WI38 (cell line): Measurements from ENCODE around the gene MAPK11.

Experiments used
- H3K4me3 ChIP-seq: 2 replicates; pipeline ENCODE4 v1.5.1; 2011; ENCODE audit warnings: low read depth, mild to moderate bottlenecking, control low read depth, low read length
- TF ChIP-seq, protein P1 (sequence below): IDR thresholded peaks from 2 replicates; pipeline ENCODE4 v1.5.1; 2012; ENCODE audit warnings: low read depth, mild to moderate bottlenecking, control low read depth, low read length

The MAPK11 gene

DNA sequence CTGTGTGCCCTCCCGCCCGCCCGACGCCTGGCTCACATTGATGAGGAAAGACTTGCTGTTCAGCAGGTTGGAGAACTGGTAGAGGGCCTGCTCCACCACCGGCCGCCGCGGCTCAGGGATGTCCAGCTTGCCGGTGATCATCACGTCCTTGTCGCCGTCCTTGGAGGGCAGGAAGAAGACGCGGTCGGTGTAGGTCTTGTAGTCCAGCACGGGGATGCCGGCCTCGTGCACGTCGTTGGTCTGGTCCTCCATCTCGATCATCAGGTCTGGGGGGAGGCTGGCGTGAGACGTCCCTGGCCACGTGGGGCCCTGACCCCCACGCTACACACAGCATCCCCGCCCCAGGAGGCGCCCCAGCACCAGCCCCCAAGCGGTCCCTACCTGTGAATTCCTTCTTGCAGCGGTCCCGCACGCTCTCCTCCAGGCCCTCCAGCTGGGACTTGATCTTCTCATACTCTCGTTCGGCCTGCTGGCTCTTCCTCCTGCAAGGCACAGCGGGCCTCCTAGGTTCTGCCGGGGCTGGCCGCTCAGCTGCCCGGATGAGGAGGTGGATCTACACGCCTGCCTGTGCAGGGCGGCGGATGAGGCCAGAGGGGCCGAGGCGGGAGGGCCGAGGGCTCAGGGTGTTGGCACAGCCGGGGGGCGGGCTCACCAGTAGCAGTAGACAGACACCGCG, 10.7 kb upstream of the MAPK11 start:
- TF ChIP-seq, protein P1, sequence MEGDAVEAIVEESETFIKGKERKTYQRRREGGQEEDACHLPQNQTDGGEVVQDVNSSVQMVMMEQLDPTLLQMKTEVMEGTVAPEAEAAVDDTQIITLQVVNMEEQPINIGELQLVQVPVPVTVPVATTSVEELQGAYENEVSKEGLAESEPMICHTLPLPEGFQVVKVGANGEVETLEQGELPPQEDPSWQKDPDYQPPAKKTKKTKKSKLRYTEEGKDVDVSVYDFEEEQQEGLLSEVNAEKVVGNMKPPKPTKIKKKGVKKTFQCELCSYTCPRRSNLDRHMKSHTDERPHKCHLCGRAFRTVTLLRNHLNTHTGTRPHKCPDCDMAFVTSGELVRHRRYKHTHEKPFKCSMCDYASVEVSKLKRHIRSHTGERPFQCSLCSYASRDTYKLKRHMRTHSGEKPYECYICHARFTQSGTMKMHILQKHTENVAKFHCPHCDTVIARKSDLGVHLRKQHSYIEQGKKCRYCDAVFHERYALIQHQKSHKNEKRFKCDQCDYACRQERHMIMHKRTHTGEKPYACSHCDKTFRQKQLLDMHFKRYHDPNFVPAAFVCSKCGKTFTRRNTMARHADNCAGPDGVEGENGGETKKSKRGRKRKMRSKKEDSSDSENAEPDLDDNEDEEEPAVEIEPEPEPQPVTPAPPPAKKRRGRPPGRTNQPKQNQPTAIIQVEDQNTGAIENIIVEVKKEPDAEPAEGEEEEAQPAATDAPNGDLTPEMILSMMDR = no peak

DNA sequence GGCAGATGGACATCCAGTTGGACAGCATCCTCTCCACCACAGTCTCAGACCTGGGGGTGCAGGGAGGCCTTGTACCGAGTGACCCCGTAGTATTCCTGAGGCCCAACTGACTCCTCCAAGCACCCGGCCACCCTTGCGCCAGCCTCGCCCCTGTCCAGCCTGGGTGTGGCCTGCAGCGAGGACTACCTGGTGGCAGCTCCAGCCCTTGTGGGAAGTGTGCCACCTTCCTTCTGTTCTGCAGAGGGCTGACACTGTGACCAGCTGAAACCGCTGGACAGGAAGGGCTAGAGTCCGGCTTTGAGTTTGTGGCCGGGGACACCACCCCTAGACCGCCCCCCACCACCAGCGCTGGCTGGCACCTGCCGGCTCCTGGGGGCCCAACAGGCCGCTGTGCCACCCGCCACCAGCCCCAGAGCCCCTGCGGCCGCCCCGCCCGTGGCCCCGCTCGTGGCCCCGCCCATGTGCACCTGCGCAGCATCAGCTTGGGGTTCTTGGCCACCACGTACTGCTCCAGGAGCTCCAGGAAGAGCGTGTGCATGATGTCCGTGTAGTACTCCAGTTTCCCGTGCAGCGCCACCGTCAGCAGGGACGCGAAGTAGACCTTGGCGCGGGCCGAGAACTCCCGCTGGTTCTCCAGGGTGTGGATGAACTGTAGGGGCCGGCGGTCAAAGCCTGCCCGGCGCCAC, 10.0 kb upstream of the MAPK11 start:
- H3K4me3 ChIP-seq = no peak overlapping the region
- TF ChIP-seq, protein P1 = no peak

More for the DNA sequence above, 10.7 kb upstream of the MAPK11 start:
- no peak overlapping the region for H3K4me3 ChIP-seq

DNA sequence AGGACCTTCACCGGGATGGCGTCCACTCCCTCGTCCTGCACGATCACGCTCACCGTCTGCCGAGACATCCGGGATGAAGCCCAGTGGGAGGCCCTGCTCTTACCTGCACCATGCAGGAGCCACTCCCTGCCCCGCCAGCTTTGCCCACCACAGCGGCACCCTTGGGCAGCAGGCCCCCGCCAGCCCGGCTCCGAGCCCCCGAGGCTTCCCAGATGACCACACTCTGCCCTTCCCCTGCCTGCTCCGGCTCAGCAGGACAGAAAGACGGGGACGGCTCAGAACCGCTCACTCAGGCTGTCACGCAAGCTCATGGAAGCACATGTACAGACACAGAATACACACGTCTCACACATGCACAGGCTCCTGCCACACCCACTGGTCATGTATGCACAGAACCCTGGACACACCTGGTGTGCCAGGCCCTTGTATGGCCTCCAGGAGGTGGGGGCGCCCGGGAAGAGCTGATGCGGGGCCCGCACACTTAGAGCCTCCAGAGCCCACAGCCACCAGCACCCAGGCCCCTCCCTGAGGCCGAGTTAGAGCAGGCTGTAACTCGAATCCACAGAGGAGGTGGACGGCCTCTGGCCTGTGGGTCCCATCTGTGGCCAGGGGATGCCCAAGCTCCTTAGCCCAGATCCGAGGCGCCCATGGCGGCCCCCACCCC, 8.9 kb upstream of the MAPK11 start:
- TF ChIP-seq, protein P1 = no peak
- H3K4me3 ChIP-seq = no peak overlapping the region

DNA sequence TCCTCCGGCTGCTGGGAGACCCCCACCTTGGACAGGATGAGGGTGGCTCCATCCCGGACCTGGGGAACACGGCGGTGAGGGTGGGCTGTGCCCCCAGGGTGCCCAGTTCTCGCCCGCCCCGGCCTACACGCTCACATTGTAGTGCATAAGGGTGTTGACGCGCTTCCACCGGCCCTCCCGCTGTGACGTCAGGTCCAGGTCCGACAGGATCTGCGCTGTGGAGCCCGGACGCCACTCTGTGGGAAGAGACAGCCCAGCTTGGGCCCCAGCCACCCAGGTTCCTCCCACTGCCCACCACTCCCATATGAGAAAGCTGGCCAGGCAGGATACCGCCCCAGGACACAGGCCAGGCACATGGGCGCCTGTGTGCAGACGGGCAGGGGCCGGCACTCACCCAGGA, 8.3 kb upstream of the MAPK11 start:
- TF ChIP-seq, protein P1 = no peak
- H3K4me3 ChIP-seq = no peak overlapping the region

DNA sequence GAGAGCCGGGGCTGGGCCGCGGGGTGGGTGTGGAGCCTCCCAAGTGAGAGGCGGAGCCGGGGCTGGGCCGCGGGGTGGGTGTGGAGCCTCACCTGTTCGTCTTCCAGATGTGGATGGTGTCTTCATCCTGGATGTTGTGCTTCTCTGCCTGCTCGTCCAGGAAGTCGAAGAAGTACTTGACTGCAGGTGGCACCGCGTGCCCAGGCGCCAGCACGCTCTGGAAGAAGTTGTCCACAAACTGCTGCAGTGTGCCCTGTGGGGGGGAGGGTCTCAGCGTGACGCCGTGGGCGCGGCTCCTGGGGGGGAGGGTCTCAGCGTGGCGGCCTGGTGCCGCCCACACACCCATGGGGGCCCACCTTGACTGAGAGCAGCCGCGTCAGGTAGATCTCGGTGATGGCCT, 7.6 kb upstream of the MAPK11 start:
- no peak overlapping the region for H3K4me3 ChIP-seq
- TF ChIP-seq, protein P1 = no peak

DNA sequence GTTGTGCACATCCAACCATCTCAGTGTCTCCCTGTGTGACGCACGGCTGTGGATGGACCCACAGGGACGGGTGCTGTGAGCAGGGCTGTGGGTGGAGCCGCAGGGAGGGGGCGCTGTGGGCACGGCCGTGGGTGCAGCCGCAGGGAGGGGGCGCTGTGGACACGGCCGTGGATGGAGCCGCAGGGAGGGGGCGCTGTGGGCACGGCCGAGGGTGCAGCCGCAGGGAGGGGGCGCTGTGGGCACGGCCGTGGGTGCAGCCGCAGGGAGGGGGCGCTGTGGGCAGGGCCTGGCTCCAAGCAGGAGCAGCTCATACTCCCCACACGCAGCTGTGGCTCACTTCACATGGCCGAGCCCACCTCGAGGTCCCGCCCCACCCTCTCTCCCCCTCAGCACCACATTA, 6.0 kb upstream of the MAPK11 start:
- TF ChIP-seq, protein P1 = peak; percentile 37; the same call in 1 of the 2 replicates
- H3K4me3 ChIP-seq = no peak overlapping the region
